ENCODE data around the gene C9orf43. TPM values are rescaled to one million over a fixed set of nuclear protein-coding genes. Genes with fewer than 3 reads are reported as not detected.
"Not testable (repeated sequence)": the region's sequence is repeated elsewhere in the genome, so short reads cannot be mapped to it uniquely, and the experiment has no call there.

The C9orf43 gene
- total RNA-seq, 1 experiment from 2014 or later: 1.9 TPM

DNA sequence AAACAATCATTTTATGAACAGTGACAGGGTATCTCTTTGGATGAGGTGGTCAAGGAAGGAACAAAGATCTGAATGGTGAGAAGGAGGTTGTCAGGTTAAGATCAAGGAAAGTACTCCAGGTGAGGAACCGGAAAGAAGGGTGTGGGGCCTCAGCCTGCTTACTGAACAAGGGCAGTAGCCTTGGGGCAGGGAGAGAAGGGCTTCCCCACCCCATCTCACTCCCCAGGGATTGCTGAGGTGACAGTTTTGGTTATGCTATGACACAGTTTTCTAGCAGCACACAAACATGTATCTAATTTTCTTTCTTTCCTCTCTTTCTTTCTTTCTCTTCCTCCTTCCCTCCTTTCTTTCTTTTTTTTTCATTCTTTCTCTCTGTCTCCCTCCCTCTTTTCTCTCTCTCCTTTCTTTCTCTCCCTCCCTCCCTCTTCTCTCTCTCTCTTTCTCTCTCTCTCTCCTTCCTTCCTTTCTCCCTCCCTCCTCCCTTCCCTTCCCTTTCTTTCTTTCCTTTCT, 29.6 kb upstream of the C9orf43 start:
- Mint-ChIP-seq H3K36me3 (ENCODE audit: insufficient read depth, unreplicated experiment) (peaks cover 27% of the 10 kb centered on the region), H3K27me3 (ENCODE audit: insufficient read depth, unreplicated experiment) (no peaks in the 10 kb centered on the region), H3K9me3 (ENCODE audit: unreplicated experiment) (no peaks in the 10 kb centered on the region), H3K4me1 (ENCODE audit: low read depth, unreplicated experiment) (peaks cover 40% of the 10 kb centered on the region), H3K4me3 (ENCODE audit: unreplicated experiment) (peak overlapping the region; percentile 43), H3K27ac (ENCODE audit: unreplicated experiment) (peak overlapping the region; percentile 85)
- Histone ChIP-seq H3K4me3 (ENCODE audit: low read depth, low read length) (no peak overlapping the region), H3K27me3 (replicated peaks; ENCODE audit: control insufficient read depth, insufficient read depth, low read length) (no peaks in the 10 kb centered on the region), H3K36me3 (ENCODE audit: control insufficient read depth, insufficient read depth, low read length) (no peaks in the 10 kb centered on the region), H3K4me1 (peaks cover 62% of the 10 kb centered on the region), H3K9me3 (peaks cover 4% of the 10 kb centered on the region; the same call in 1 of the 2 replicates)
- peak in 1 of 2 experiments; percentile 63 for DNase-seq
- ChIA-PET CTCF (no interaction called here), POLR2A (no interaction called here)
- no TSS peak for BruUV-seq (replicated peaks)
- intact Hi-C loops (cut with micrococcal nuclease; ENCODE audit: unreplicated experiment): no loop called here
- TF ChIP-seq, protein P1, sequence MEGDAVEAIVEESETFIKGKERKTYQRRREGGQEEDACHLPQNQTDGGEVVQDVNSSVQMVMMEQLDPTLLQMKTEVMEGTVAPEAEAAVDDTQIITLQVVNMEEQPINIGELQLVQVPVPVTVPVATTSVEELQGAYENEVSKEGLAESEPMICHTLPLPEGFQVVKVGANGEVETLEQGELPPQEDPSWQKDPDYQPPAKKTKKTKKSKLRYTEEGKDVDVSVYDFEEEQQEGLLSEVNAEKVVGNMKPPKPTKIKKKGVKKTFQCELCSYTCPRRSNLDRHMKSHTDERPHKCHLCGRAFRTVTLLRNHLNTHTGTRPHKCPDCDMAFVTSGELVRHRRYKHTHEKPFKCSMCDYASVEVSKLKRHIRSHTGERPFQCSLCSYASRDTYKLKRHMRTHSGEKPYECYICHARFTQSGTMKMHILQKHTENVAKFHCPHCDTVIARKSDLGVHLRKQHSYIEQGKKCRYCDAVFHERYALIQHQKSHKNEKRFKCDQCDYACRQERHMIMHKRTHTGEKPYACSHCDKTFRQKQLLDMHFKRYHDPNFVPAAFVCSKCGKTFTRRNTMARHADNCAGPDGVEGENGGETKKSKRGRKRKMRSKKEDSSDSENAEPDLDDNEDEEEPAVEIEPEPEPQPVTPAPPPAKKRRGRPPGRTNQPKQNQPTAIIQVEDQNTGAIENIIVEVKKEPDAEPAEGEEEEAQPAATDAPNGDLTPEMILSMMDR (IDR thresholded peaks at IDR 0.05; ENCODE audit: insufficient read depth in 1 of 2, low read depth in 1 of 2, low read length in 1 of 2, severe bottlenecking in 1 of 2, unreplicated experiment in 1 of 2): no peak

DNA sequence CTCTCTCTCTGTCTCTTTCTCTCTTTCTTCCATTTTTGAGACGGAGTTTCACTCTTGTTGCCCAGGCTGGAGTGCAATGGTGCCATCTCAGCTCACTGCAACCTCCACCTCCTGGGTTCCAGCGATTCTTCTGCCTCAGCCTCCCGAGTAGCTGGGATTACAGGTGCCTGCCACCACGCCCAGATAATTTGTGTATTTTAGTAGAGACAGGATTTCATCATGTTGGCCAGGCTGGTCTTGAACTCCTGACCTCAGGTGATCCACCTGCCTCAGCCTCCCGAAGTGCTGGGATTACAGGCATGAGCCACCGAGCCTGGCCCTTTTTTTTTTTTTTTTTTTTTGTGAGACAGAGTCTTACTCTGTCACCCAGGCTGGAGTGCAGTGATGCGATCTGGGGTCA, 29.1 kb upstream of the C9orf43 start:
- intact Hi-C loops (cut with micrococcal nuclease; ENCODE audit: unreplicated experiment); H3K27me3 ChIP-seq (replicated peaks; ENCODE audit: control insufficient read depth, insufficient read depth, low read length); POLR2A ChIA-PET; H3K4me3 ChIP-seq (ENCODE audit: low read depth, low read length); H3K9me3 Mint-ChIP-seq (ENCODE audit: unreplicated experiment); DNase-seq; H3K9me3 ChIP-seq; H3K36me3 ChIP-seq (ENCODE audit: control insufficient read depth, insufficient read depth, low read length); BruUV-seq (replicated peaks); H3K27me3 Mint-ChIP-seq (ENCODE audit: insufficient read depth, unreplicated experiment): not testable (repeated sequence)
- CTCF ChIA-PET: interaction anchor here (0.6 to 1.3 kb wide), 3 partner anchors 20 to 278 kb away, joined by 3 read pairs; partner anchors contain the start of gene WDR31
- Mint-ChIP-seq H3K4me3 (ENCODE audit: unreplicated experiment) (peak overlapping the region; percentile 43), H3K27ac (ENCODE audit: unreplicated experiment) (peak overlapping the region; percentile 85), H3K4me1 (ENCODE audit: low read depth, unreplicated experiment) (peaks cover 41% of the 10 kb centered on the region), H3K36me3 (ENCODE audit: insufficient read depth, unreplicated experiment) (peaks cover 22% of the 10 kb centered on the region)
- H3K4me1 ChIP-seq: peaks cover 64% of the 10 kb centered on the region

GRCh38 chr9:113381909-113382411, 28.6 kb upstream of the C9orf43 start:
- CTCF ChIA-PET: interaction anchor here (0.6 to 1.3 kb wide), 3 partner anchors 20 to 277 kb away, joined by 3 read pairs; partner anchors contain the start of gene WDR31
- TF ChIP-seq, protein P1 (IDR thresholded peaks at IDR 0.05; ENCODE audit: insufficient read depth in 1 of 2, low read depth in 1 of 2, low read length in 1 of 2, severe bottlenecking in 1 of 2, unreplicated experiment in 1 of 2): no peak
- BruUV-seq (replicated peaks): no TSS peak
- Histone ChIP-seq H3K9me3 (peaks cover 4% of the 10 kb centered on the region; the same call in 1 of the 2 replicates), H3K4me3 (ENCODE audit: low read depth, low read length) (no peak overlapping the region), H3K36me3 (ENCODE audit: control insufficient read depth, insufficient read depth, low read length) (no peaks in the 10 kb centered on the region), H3K27me3 (replicated peaks; ENCODE audit: control insufficient read depth, insufficient read depth, low read length) (no peaks in the 10 kb centered on the region), H3K4me1 (peaks cover 69% of the 10 kb centered on the region)
- H3K9me3 Mint-ChIP-seq (ENCODE audit: unreplicated experiment): peaks cover 6% of the 10 kb centered on the region
- peak overlapping the region; percentile 43 for H3K4me3 Mint-ChIP-seq (ENCODE audit: unreplicated experiment)
- intact Hi-C loops (cut with micrococcal nuclease; ENCODE audit: unreplicated experiment): loop anchor here (1.0 to 2.0 kb wide), 2 partner anchors 19 to 33 kb away; partner anchors contain the start of genes ALAD and BSPRY
- DNase-seq: peak; percentile 89 to 95
- no peaks in the 10 kb centered on the region for H3K27me3 Mint-ChIP-seq (ENCODE audit: insufficient read depth, unreplicated experiment)
- POLR2A ChIA-PET: no interaction called here
- peaks cover 46% of the 10 kb centered on the region for H3K4me1 Mint-ChIP-seq (ENCODE audit: low read depth, unreplicated experiment)
- H3K36me3 Mint-ChIP-seq (ENCODE audit: insufficient read depth, unreplicated experiment): peaks cover 24% of the 10 kb centered on the region
- H3K27ac Mint-ChIP-seq (ENCODE audit: unreplicated experiment): peak overlapping the region; percentile 85

Measured in Caco-2 (cell line).